ENCODE data around the gene ST6GALNAC6.
"Not testable (repeated sequence)": the region's sequence is repeated elsewhere in the genome, so short reads cannot be mapped to it uniquely, and the experiment has no call there.

ST6GALNAC6 gene

GRCh38 chr9:127873223-127873691 is 26.1 kb downstream of the ST6GALNAC6 start:
- DNase-seq (ENCODE audit: low spot score): no peak

DNA sequence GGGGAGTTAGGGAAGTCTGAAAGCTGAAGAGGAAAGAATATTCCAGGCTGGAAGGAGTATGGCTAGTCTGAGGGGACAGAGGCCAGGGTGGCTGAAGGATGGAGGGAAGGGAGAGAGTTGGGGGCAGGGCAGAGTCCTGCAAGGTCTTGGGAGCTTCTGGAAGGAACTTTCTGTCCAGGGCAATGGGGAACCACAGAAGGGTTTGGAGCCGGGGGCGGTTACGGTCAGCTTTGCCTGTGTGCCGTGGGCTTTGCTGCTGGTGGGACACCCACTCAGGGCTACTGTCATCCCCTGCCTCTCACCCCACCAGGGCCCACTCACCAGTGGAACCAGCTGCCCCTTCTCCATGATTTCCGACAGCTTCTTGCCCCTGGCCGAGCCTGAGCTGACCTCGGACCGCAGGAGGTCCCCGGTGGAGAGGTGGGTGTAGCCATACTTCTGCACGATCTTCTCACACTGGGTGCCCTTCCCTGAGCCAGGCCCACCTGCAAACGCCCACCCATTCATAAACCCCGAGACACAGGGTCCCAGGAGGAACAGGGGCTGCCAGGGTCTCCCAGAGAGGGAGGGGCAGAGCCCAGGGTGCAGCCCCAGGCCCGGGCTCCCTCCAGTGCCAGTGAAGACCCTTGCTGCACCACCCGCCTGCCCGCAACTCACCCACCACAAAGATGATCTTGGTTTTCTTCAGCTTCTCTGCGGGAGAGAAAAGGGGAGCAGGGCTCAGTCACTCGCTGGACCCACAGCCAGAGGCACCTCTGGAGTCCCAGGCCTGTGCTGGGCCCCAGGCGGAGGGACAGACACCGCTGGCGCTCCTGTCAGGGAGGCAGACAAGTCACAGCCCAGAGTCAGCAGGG is 26.8 kb downstream of the ST6GALNAC6 start:
- no peak for DNase-seq (ENCODE audit: low spot score)

GRCh38 chr9:127871531-127871930 is 27.9 kb downstream of the ST6GALNAC6 start:
- DNase-seq (ENCODE audit: low spot score): no peak

GRCh38 chr9:127870887-127871286 is 28.5 kb downstream of the ST6GALNAC6 start:
- DNase-seq (ENCODE audit: low spot score): no peak

DNA sequence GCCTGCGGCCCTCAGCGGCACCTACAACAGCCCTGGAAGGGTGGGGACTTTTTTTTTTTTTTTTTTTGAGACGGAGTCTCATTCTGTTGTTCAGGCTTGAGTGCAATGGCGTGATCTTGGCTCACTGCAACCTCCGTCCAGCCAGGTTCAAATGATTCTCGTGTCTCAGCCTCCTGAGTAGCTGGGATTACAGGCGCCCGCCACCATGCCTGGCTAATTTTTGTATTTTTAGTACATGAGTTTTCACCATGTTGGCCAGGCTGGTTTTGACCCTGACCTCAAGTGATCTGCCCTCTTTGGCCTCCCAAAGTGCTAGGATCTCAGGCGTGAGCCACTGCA is 29.3 kb downstream of the ST6GALNAC6 start:
- DNase-seq (ENCODE audit: low spot score): not testable (repeated sequence)

DNA sequence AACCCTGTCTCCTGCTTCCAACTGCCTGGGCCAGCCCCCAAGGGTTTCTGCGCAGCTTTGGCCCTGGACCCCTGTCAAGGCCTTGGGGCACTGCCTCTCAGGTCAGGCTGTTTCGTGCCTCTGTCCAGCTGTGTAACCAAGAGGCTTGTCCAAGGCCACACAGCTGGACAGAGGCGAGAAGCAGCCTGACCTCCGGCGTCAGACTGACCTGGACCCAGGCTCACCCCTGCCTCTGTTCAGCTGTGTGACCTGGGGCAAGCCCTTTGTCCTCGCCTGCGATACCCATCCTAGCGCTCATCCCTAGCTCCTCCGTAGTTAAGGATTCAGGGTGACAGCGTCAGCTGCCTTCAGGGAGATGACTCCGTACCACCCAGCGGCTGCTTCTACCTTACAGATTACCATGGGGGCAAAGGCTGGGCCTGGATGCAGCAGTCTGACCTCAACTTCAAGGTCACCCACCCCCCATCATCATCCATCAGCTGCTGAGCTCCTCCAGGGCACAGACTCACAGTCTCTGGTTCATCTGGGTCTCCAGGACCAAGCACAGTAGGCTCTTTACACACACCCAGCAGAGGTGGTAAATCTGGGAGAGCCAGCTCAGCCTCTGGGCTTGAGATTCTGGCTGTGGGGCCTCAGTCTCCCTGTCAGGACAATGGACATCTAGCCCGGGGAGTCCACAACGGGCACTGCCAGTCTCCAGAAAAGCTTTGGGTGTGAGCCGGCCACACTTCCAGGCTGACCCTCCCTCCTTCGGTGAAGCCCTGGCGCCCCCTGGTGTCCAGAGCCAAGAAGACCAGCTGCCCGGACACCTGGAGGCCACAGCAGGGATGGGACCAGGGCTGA is 29.9 kb downstream of the ST6GALNAC6 start:
- DNase-seq (ENCODE audit: low spot score): peak; percentile 93

- DNase-seq (ENCODE audit: low spot score): no peak
Observed at GRCh38 chr9:127868278-127868902, 31.0 kb downstream of the ST6GALNAC6 start.

GRCh38 chr9:127867356-127868277 is 31.8 kb downstream of the ST6GALNAC6 start:
- DNase-seq (ENCODE audit: low spot score): no peak

DNA sequence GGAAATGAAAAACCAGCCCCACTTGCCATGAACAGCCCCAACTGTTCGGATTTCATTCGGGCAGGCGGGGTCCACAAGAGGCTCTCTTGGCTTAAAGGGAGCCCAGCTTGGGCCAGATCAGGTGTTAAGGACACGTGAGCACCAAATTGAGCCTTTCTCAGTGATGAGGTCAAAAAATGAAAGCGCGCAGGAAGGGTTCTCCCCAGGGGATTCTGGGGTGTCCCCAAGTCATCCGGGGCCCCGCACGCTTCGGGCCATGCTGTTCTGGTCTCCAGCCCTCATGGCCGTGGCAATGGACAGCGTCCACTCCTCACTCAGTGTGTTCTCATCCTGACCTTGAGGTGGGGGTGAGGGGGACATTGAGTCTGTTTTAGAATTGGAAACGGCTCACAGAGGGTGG is 32.9 kb downstream of the ST6GALNAC6 start:
- no peak for DNase-seq (ENCODE audit: low spot score)

DNA sequence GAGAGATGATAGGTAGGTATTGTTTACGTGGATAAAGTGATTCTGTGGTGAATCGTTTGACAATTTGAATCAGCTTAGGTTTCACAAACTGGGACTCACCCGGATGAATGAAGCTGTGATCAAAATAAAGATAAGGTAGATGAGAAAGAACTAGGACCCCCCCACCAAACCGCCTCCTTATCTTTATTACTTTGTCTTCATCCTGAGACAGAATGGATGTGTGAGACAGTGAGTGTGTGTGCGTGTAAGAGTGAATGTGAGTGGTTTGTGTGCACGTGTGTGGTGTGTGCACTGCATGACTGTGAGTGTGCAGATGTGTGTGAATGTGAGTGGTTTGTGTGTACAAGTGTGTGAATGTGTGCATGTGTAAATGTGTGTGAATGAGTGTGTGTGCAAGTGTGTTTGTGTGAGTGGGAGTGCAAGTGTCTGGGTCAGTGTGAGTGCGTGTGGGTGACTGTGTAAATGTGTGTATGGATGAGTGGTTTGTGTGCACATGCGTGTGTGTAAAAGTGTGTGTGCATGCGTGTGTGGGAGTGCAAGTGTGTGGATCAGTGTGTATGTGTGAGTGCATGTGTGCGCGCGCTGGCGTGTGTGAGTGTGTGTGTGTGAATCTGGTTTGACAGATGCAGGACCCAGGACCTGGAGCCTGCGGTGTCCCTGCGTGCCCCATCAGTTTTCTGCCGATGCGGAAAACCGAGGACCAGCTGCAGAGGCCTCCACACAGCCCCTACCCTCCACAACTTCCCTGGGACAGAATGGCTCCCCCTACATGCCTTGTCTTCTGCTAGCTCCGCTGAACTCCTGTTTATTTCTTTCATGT is 33.5 kb downstream of the ST6GALNAC6 start:
- DNase-seq (ENCODE audit: low spot score): no peak

GRCh38 chr9:127863191-127863621 is 36.2 kb downstream of the ST6GALNAC6 start:
- DNase-seq (ENCODE audit: low spot score): no peak

DNA sequence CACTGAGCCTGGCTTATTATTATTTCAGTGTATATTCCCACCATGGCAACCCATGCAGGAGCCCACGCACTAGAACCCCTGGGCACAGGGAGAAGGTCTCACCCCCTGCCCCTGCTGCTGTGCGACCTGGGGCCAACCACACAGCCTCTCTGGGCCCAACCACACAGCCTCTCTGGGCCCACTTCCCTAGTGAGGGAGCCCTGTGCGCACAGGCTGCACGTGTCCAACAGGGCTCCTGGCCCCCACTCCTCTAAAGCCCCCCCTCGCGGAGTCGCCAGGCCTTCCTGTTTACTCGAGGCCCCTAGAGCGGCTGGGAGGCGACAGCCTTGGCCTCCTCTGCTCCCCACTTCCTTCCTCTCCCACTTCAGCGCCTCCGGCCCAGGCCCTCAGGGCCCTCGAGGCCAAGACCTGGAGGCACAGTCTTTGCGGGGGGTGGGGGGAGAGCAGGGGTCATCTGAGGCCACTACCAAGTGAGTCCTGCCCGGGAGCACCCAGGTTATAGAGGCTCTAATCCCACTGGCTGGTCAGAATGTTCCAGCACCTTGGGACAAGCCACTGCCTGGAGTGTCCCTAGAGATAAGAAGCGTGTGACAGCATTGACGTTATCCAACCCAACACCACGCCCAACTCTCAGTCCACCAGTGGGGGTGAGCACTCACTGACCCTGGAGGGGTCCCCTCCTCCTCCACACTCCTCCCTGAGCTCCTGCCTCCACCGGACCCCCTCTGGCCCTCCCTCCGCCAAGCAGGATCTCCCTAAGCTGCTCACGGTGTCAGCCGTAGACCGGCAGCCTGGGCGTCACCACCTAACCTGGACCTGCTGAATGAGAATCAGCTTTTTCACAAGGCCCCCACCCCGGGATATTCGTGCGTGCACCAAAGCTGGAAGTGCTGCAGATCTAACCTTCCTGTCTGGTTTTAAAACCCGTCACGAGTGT is 37.1 kb downstream of the ST6GALNAC6 start:
- DNase-seq (ENCODE audit: low spot score): no peak

DNA sequence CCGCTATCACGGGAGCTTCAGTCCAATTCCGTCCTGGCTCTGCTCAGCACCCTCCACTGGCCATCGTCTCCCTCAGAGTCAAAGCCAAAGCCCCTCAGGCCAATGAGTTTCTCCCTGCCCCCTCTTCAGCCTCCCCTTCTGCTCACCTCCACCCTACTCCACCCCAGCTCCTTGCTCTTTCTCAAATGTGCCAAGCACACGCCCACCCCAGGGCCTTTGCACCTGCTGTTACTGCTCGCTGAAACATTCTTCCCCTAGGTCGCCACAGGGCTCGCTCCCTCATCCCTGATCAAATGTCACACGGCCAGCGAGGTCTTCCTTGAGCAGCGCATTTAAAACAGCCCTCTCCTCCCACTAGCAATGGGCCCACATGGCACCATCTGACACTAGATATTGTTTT is 38.6 kb downstream of the ST6GALNAC6 start:
- DNase-seq (ENCODE audit: low spot score): no peak

- no peak for DNase-seq (ENCODE audit: low spot score)
Observed at GRCh38 chr9:127860260-127860659, 39.1 kb downstream of the ST6GALNAC6 start.

GRCh38 chr9:127858041-127858512 is 41.3 kb downstream of the ST6GALNAC6 start:
- no peak for DNase-seq (ENCODE audit: low spot score)

DNA sequence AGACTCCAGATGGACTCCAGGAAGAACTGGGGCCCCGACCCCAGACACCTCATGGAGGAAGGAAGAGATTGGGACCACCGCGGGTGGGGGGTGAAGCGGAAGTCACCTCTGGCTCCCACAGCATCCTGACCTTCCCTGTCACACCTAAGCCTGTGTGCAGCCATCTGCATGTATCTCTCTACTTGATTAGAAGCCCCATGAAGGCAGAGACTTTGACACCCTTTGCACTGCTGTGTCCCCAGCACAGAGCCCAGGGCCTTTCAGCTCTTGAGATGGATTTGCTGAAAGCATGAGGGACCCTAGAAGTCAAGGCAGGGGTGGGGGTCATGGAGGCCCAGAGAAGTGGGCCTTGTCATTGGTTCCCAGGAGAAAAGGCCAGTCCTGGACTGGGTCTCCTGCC is 42.1 kb downstream of the ST6GALNAC6 start:
- DNase-seq (ENCODE audit: low spot score): no peak

GRCh38 chr9:127856729-127857116 is 42.7 kb downstream of the ST6GALNAC6 start:
- no peak for DNase-seq (ENCODE audit: low spot score)

DNA sequence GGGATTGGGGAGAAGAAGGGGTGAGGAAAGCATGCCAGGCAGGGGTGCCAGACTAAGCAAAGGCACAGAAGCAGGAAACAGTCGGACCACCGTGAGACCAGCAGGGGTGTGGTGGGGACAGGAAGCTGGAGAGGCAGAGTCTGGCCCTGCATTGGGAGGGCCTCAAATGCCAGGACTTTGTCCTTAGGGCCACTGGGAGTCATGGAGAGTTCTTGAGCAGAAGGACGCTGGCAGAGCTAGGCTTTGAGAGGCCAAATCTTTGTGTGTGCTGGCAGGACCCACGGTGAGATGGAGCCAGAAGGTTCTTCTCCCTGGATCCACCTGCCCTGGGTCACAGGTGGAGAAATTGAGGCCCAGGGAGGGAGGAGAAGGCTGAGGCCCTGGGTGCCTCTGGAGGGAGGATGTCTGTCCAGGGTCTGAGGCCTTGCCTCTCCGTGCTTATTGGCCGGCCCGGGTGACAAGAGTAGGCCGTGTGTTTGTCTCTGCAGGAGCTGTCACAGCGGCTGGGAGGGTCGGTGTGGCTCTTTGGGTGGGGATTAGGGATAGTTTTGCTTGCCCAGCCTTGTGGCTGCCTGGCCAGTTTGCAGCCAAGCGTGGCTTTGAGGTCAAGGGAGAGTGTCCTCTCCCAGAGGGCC is 43.2 kb downstream of the ST6GALNAC6 start:
- DNase-seq (ENCODE audit: low spot score): no peak

GRCh38 chr9:127855522-127855921 is 43.9 kb downstream of the ST6GALNAC6 start:
- DNase-seq (ENCODE audit: low spot score): no peak
